ENCODE data around the gene TMEM9.

DNA sequence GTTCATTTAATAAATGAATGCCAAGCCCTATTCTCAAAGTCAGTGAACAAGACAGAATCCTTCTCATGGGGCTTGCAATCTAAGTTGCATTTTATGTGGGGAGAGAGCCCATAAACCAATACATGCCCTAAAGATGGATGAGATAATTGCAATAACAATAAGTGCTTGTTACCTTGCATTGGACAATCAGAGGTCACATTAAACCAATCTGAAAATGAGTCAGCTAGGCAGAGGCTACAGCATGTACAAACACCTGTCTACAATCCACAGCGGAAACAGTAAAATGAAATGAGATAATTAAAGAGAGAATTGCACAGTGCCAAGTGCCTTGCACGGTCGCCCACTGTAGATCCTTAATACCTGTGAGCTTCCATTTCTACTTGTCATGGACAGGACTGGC is 28.9 kb upstream of the TMEM9 start:
- TF ChIP-seq, protein P1, sequence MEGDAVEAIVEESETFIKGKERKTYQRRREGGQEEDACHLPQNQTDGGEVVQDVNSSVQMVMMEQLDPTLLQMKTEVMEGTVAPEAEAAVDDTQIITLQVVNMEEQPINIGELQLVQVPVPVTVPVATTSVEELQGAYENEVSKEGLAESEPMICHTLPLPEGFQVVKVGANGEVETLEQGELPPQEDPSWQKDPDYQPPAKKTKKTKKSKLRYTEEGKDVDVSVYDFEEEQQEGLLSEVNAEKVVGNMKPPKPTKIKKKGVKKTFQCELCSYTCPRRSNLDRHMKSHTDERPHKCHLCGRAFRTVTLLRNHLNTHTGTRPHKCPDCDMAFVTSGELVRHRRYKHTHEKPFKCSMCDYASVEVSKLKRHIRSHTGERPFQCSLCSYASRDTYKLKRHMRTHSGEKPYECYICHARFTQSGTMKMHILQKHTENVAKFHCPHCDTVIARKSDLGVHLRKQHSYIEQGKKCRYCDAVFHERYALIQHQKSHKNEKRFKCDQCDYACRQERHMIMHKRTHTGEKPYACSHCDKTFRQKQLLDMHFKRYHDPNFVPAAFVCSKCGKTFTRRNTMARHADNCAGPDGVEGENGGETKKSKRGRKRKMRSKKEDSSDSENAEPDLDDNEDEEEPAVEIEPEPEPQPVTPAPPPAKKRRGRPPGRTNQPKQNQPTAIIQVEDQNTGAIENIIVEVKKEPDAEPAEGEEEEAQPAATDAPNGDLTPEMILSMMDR (IDR thresholded peaks at IDR 0.05): no peak
- TF ChIP-seq EP300 (IDR thresholded peaks at IDR 0.05): no peak
- TF ChIP-seq POLR2A (IDR thresholded peaks at IDR 0.05): no peak
- TF ChIP-seq POLR2AphosphoS5 (IDR thresholded peaks at IDR 0.05): no peak

All from stomach (tissue), 4 donors.